Nephron (organoid): Measurements from ENCODE around the gene INTS12.
"Not testable (repeated sequence)": the region's sequence is repeated elsewhere in the genome, so short reads cannot be mapped to it uniquely, and the experiment has no call there.

Experiments
- H3K27ac Mint-ChIP-seq, 3 experiments: 2 replicates each; pipeline ENCODE4 v1.8.0; 2020; ENCODE audit warnings: mixed read lengths in 3 of 3, mild to moderate bottlenecking in 2 of 3, moderate library complexity in 1 of 3
- H3K27me3 Mint-ChIP-seq: 2 replicates; pipeline ENCODE4 v1.8.0; 2021; ENCODE audit warnings: low read depth, mild to moderate bottlenecking, moderate library complexity, mixed read lengths
- H3K36me3 Mint-ChIP-seq: 2 replicates; pipeline ENCODE4 v1.8.0; 2020; ENCODE audit warnings: low read depth, mixed read lengths
- H3K4me1 Mint-ChIP-seq: 2 replicates; pipeline ENCODE4 v1.8.0; 2020; ENCODE audit warnings: mixed read lengths
- H3K4me3 Mint-ChIP-seq, 3 experiments: 2 replicates each; pipeline ENCODE4 v1.8.0; 2020; ENCODE audit warnings: mild to moderate bottlenecking in 3 of 3, mixed read lengths in 3 of 3, moderate library complexity in 2 of 3
- H3K9me3 Mint-ChIP-seq: 2 replicates; pipeline ENCODE4 v1.8.0; 2020; ENCODE audit warnings: mixed read lengths
- TF ChIP-seq, protein P1 (sequence below), 3 experiments: fragments of 200-600 bp; sonication (generic); IDR thresholded peaks; one replicate each; pipeline ENCODE4 v1.5.0; 2021; ENCODE audit warnings: antibody characterized with exemption in 3 of 3; ENCODE audit not compliant: unreplicated experiment in 3 of 3

The INTS12 gene

DNA sequence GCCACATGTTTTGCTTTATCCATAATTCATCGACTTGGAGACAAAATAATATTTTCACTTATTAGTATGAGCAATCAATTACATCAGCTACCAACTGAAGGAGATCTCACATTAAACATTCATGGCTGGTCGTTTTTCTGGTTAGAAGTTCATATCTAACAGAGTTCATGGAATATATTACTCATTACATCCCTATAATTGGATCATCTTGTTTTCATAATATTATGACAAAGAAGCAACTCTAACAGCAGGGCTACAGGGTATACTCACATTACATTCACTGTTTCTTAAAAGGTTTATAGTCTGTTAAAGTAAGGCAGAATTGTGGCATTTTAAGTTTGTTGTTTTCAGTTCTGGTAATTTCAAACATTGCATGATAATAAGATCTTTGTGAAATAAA lies 33.1 kb upstream of the INTS12 start:
- no peak overlapping the region for H3K27ac Mint-ChIP-seq
- TF ChIP-seq, protein P1, sequence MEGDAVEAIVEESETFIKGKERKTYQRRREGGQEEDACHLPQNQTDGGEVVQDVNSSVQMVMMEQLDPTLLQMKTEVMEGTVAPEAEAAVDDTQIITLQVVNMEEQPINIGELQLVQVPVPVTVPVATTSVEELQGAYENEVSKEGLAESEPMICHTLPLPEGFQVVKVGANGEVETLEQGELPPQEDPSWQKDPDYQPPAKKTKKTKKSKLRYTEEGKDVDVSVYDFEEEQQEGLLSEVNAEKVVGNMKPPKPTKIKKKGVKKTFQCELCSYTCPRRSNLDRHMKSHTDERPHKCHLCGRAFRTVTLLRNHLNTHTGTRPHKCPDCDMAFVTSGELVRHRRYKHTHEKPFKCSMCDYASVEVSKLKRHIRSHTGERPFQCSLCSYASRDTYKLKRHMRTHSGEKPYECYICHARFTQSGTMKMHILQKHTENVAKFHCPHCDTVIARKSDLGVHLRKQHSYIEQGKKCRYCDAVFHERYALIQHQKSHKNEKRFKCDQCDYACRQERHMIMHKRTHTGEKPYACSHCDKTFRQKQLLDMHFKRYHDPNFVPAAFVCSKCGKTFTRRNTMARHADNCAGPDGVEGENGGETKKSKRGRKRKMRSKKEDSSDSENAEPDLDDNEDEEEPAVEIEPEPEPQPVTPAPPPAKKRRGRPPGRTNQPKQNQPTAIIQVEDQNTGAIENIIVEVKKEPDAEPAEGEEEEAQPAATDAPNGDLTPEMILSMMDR (IDR thresholded peaks at IDR 0.05; ENCODE audit: unreplicated experiment in 3 of 3): no peak

DNA sequence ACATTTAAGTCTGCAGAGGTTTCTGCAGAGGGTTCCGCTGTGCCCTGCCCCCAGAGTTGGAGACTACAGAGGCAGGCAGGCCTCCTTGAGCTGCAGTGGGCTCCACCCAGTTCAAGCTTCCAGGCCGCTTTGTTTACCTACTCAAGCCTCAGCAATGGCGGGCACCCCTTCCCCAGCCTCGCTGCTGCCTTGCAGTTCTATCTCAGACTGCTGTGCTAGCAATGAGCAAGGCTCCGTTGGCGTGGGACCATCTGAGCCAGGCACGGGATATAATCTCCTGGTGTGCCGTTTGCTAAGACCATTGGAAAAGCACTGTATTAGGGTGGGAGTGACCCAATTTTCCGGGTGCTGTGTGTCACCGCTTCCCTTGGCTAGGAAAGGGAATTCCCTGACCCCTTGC lies 26.7 kb upstream of the INTS12 start:
- H3K9me3 Mint-ChIP-seq: peaks cover 66% of the 10 kb centered on the region
- not testable (repeated sequence) for H3K27me3 Mint-ChIP-seq, H3K4me1 Mint-ChIP-seq, H3K27ac Mint-ChIP-seq, H3K4me3 Mint-ChIP-seq
- H3K36me3 Mint-ChIP-seq: peaks cover 93% of the 10 kb centered on the region

More for the DNA sequence above, 33.1 kb upstream of the INTS12 start:
- H3K4me1 Mint-ChIP-seq: no peaks in the 10 kb centered on the region
- H3K4me3 Mint-ChIP-seq: no peak overlapping the region
- peaks cover 23% of the 10 kb centered on the region for H3K9me3 Mint-ChIP-seq
- no peaks in the 10 kb centered on the region for H3K27me3 Mint-ChIP-seq
- H3K36me3 Mint-ChIP-seq: peaks cover 45% of the 10 kb centered on the region

DNA sequence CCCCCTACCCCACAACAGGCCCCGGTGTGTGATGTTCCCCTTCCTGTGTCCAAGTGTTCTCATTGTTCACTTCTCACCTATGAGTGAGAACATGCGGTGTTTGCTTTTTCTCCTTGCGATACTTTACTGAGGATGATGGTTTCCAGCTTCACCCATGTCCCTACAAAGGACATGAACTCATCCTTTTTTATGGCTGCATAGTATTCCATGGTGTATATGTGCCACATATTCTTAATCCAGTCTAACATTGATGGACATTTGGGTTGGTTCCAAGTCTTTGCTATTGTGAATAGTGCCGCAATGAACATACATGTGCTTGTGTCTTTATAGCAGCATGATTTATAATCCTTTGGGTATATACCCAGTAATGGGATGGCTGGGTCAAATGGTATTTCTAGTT lies 21.4 kb upstream of the INTS12 start:
- peaks cover 84% of the 10 kb centered on the region for H3K36me3 Mint-ChIP-seq
- H3K27me3 Mint-ChIP-seq, H3K4me3 Mint-ChIP-seq, H3K27ac Mint-ChIP-seq, H3K4me1 Mint-ChIP-seq: not testable (repeated sequence)
- H3K9me3 Mint-ChIP-seq: peaks cover 43% of the 10 kb centered on the region

DNA sequence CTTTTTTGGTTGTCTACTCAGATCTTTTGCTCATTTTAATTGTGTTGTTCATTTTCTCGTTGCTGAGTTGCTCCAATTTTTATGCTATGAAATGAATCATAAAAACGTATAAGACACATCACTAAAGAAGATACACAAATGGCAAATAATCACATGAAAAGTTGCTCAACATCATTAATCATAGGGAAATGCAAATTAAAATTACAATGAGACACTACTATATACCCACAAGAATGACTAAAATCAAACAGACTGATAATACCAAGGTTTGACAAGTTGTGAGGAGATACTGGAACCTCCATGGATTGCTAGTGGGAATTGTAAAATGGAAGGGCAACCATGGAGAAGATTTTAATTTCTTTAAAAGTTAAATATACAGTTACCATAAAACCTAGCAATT lies 17.1 kb upstream of the INTS12 start:
- peaks cover 15% of the 10 kb centered on the region for H3K9me3 Mint-ChIP-seq
- H3K27me3 Mint-ChIP-seq: no peaks in the 10 kb centered on the region
- TF ChIP-seq, protein P1 (IDR thresholded peaks at IDR 0.05; ENCODE audit: unreplicated experiment in 3 of 3): no peak
- no peak overlapping the region for H3K4me3 Mint-ChIP-seq
- H3K4me1 Mint-ChIP-seq: no peaks in the 10 kb centered on the region
- peaks cover 54% of the 10 kb centered on the region for H3K36me3 Mint-ChIP-seq
- no peak overlapping the region for H3K27ac Mint-ChIP-seq

DNA sequence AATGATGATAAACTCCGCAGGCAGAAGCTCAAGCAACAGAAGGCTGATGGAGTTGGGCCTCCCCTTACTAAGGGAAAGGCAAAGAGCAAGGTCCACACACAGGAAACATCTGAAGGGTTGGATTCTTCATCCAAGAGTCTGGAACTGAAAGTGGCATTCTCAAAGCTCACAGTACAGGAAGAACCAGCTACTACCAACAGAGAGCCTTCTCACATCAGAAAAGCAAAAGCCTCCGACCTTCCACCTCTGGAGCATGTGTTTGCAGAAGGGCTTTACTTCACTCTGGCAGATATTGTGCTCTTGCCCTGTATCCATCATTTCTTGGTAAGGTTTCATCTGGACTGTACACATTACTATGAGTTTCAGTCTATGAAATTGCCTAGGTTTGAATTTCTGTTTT lies 10.7 kb upstream of the INTS12 start:
- H3K27ac Mint-ChIP-seq: no peak overlapping the region
- peaks cover 18% of the 10 kb centered on the region for H3K36me3 Mint-ChIP-seq
- H3K4me1 Mint-ChIP-seq: peaks cover 2% of the 10 kb centered on the region
- TF ChIP-seq, protein P1 (IDR thresholded peaks at IDR 0.05; ENCODE audit: unreplicated experiment in 3 of 3): no peak
- H3K27me3 Mint-ChIP-seq: no peaks in the 10 kb centered on the region
- H3K4me3 Mint-ChIP-seq: no peak overlapping the region
- H3K9me3 Mint-ChIP-seq: no peaks in the 10 kb centered on the region

DNA sequence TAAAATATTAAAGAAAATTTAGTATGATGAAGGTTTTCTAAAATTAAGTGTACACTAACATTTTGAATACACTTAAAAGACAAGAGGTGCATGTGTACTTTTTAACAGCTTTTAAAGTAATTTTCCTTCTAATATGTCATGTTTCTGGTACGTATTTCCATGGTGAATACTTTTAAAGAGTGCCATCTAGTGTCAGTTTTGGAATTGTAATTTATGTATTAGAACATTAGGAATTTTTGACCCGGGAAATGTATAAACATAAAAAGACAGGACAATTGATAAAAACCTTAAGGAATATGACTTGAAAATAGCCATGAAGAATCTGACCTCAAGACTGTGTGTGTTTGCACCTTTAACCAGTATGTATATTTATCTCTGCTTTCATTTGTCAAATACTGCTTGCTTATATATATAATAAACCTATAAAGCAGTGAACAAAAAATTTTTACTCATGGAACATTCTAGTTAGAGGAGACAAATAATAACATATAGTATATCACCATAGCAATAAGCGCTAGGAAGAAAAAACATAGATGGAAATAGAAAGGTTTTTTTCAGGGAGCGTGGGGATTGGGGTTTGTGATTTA lies 7.3 kb upstream of the INTS12 start:
- TF ChIP-seq, protein P1 (IDR thresholded peaks at IDR 0.05; ENCODE audit: unreplicated experiment in 3 of 3): peak; percentile 44 to 61 (median 61)
- Mint-ChIP-seq H3K36me3 (peaks cover 11% of the 10 kb centered on the region), H3K4me3 (no peak overlapping the region), H3K27me3 (no peaks in the 10 kb centered on the region), H3K27ac (peak overlapping the region in 1 of 3 experiments; percentile 8), H3K9me3 (no peaks in the 10 kb centered on the region), H3K4me1 (peaks cover 5% of the 10 kb centered on the region)

DNA sequence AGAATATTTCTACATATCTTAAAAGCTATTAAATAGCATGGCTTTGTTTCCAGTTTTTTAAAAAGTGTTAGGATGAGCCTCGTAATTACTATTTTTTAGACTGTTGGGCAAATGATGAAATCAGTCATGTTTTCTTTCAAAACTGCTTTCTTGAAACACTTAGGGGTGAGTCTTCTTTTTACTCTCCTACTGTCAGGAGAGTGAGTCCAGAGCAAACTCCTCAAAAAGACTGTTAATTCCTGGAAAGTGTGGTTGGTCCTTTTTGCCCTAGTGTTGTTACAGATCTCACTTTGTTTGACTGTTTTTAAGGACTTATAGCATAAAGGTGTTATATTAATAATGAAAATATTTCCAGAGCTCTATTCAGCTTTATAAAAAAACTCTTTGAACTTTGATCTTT lies 6.4 kb upstream of the INTS12 start:
- Mint-ChIP-seq H3K4me1 (peaks cover 5% of the 10 kb centered on the region), H3K9me3 (no peaks in the 10 kb centered on the region), H3K4me3 (no peak overlapping the region), H3K27ac (no peak overlapping the region), H3K27me3 (no peaks in the 10 kb centered on the region), H3K36me3 (peaks cover 5% of the 10 kb centered on the region)
- TF ChIP-seq, protein P1 (IDR thresholded peaks at IDR 0.05; ENCODE audit: unreplicated experiment in 3 of 3): no peak
